ENCODE data around the gene SCUBE2.
"Not testable (repeated sequence)": the region's sequence is repeated elsewhere in the genome, so short reads cannot be mapped to it uniquely, and the experiment has no call there.

The SCUBE2 gene

GRCh38 chr11:9039863-9040262 lies 51.5 kb downstream of the SCUBE2 start:
- DNase-seq, result no peak

GRCh38 chr11:9039198-9039597 lies 52.2 kb downstream of the SCUBE2 start:
- no peak for DNase-seq

GRCh38 chr11:9038541-9038940 lies 52.9 kb downstream of the SCUBE2 start:
- no peak for DNase-seq

- DNase-seq, result no peak
Observed at GRCh38 chr11:9037963-9038362, 53.4 kb downstream of the SCUBE2 start.

- no peak for DNase-seq
Observed at GRCh38 chr11:9037046-9037780, 54.2 kb downstream of the SCUBE2 start.

GRCh38 chr11:9030601-9031000 lies 60.8 kb downstream of the SCUBE2 start:
- DNase-seq, result no peak

- no peak for DNase-seq
Observed at GRCh38 chr11:9029422-9029821, 62.0 kb downstream of the SCUBE2 start.

GRCh38 chr11:9028581-9028980 lies 62.8 kb downstream of the SCUBE2 start:
- no peak for DNase-seq

- no peak for DNase-seq
Observed at GRCh38 chr11:9025101-9025850, 66.1 kb downstream of the SCUBE2 start.

- no peak for DNase-seq
Observed at GRCh38 chr11:9022961-9023680, 68.3 kb downstream of the SCUBE2 start.

GRCh38 chr11:9020916-9021315 lies 70.5 kb downstream of the SCUBE2 start:
- DNase-seq, result no peak

- no peak for DNase-seq
Observed at GRCh38 chr11:9019861-9020260, 71.5 kb downstream of the SCUBE2 start.

- DNase-seq, result no peak
Observed at GRCh38 chr11:9017773-9018172, 73.6 kb downstream of the SCUBE2 start.

- peak; percentile 55 for DNase-seq
Observed at GRCh38 chr11:9016916-9017642, 74.3 kb downstream of the SCUBE2 start.

GRCh38 chr11:9015677-9016076 lies 75.7 kb downstream of the SCUBE2 start:
- DNase-seq, result peak; percentile 47

- DNase-seq, result no peak
Observed at GRCh38 chr11:9014826-9015225, 76.6 kb downstream of the SCUBE2 start.

GRCh38 chr11:9013373-9013772 lies 78.0 kb downstream of the SCUBE2 start:
- DNase-seq, result no peak

GRCh38 chr11:9009538-9009937 lies 81.9 kb downstream of the SCUBE2 start:
- DNase-seq, result not testable (repeated sequence)

GRCh38 chr11:9008661-9009060 lies 82.7 kb downstream of the SCUBE2 start:
- DNase-seq, result no peak

- no peak for DNase-seq
Observed at GRCh38 chr11:9008011-9008550, 83.3 kb downstream of the SCUBE2 start.

- DNase-seq, result no peak
Observed at GRCh38 chr11:9005087-9005486, 86.3 kb downstream of the SCUBE2 start.

- no peak for DNase-seq
Observed at GRCh38 chr11:9004183-9004926, 87.0 kb downstream of the SCUBE2 start.

All from NCI-H748 treated with DMSO at 0.1 percent for 48 hours (cell line).